Colonic mucosa (tissue), 4 donors: ENCODE data around the gene SPRED1. TPM values are rescaled to one million over a fixed set of nuclear protein-coding genes. Genes with fewer than 3 reads are reported as not detected.

Experiments used
- DNase-seq: peaks from one replicate; pipeline ENCODE4 v3.0.0-alpha.2; 2020
- H3K27ac ChIP-seq: fragments of 200-600 bp; one replicate; pipeline ENCODE4 v1.8.0; 2021
- H3K27me3 ChIP-seq: fragments of 200-600 bp; one replicate; pipeline ENCODE4 v1.8.0; 2021
- H3K36me3 ChIP-seq: fragments of 200-600 bp; one replicate; pipeline ENCODE4 v1.8.0; 2021
- H3K4me1 ChIP-seq: fragments of 200-600 bp; one replicate; pipeline ENCODE4 v1.8.0; 2021; ENCODE audit warnings: mild to moderate bottlenecking
- H3K4me3 ChIP-seq: fragments of 200-600 bp; one replicate; pipeline ENCODE4 v1.8.0; 2021
- H3K9ac ChIP-seq, 2 donors: one replicate each; pipeline ENCODE4 v1.7.0; 2013; ENCODE audit warnings: control low read depth in 2 of 2, low read depth in 2 of 2, low read length in 2 of 2
- H3K9me3 ChIP-seq: fragments of 200-600 bp; one replicate; pipeline ENCODE4 v1.8.0; 2021
- intact Hi-C: fragments of 100-400 bp; cut with DNase I; formaldehyde crosslinking; loops from one replicate; pipeline ENCODE4 v1.14.1; 2022
- total RNA-seq, 2 donors: library from RNA; stranded (reverse); fragmentation: NEBNext Ultra II Directional in 1 of 2; extraction: Animal tissue kit (Norgen Biotek cat#: 25700) in 1 of 2; gene quantifications; one replicate each; pipeline ENCODE4 v1.2.1, GENCODE V29; 2021
- TF ChIP-seq, protein P1 (sequence below): fragments of 200-600 bp; IDR thresholded peaks from one replicate; pipeline ENCODE4 v1.8.0; 2022; ENCODE audit warnings: antibody characterized with exemption, mild to moderate bottlenecking
- donor health status: healthy.
- donor health status: DM: no; HTN: no; CAD: no.
- donor health status: DM: no; HTN: no; CAD: no.

Gene SPRED1
- total RNA-seq, 2 donors from 2014 or later, result 26.8 to 28.0 TPM

DNA sequence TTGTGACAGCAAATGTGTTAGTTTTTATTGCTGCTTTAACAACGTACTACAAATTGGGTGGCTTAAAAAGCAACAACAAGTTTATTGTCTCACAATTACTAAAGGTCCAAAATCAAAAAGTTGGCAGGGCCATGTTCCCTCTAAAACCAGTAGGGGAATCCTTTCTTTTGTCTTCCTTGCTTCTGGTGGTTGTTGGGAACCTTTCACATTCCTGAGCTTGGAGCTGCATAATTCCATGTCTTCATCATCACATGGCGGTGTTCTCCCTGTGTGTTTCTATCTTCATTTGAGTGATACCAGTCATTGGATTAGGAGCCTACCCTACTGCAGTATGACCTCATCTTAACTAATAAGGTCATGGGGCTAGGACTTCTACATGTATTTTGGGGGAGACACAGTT lies 7.4 kb downstream of the SPRED1 start:
- Histone ChIP-seq H3K4me1 (no peaks in the 10 kb centered on the region), H3K36me3 (no peaks in the 10 kb centered on the region), H3K9ac (no peak overlapping the region), H3K27me3 (no peaks in the 10 kb centered on the region), H3K4me3 (no peak overlapping the region), H3K27ac (no peak overlapping the region), H3K9me3 (no peaks in the 10 kb centered on the region)
- no peak for DNase-seq
- TF ChIP-seq, protein P1, sequence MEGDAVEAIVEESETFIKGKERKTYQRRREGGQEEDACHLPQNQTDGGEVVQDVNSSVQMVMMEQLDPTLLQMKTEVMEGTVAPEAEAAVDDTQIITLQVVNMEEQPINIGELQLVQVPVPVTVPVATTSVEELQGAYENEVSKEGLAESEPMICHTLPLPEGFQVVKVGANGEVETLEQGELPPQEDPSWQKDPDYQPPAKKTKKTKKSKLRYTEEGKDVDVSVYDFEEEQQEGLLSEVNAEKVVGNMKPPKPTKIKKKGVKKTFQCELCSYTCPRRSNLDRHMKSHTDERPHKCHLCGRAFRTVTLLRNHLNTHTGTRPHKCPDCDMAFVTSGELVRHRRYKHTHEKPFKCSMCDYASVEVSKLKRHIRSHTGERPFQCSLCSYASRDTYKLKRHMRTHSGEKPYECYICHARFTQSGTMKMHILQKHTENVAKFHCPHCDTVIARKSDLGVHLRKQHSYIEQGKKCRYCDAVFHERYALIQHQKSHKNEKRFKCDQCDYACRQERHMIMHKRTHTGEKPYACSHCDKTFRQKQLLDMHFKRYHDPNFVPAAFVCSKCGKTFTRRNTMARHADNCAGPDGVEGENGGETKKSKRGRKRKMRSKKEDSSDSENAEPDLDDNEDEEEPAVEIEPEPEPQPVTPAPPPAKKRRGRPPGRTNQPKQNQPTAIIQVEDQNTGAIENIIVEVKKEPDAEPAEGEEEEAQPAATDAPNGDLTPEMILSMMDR, result no peak
- intact Hi-C loops, result no loop called here

- H3K36me3 ChIP-seq, result no peaks in the 10 kb centered on the region
- H3K4me3 ChIP-seq, result no peak overlapping the region
- H3K9ac ChIP-seq, result no peak overlapping the region
- TF ChIP-seq, protein P1, result no peak
- DNase-seq, result no peak
- H3K4me1 ChIP-seq, result no peaks in the 10 kb centered on the region
- H3K27me3 ChIP-seq, result no peaks in the 10 kb centered on the region
- H3K9me3 ChIP-seq, result no peaks in the 10 kb centered on the region
- H3K27ac ChIP-seq, result no peak overlapping the region
- intact Hi-C loops, result no loop called here
Measured at GRCh38 chr15:38263251-38263650, 10.6 kb downstream of the SPRED1 start.

- no peak for DNase-seq
- H3K9me3 ChIP-seq, result no peaks in the 10 kb centered on the region
- TF ChIP-seq, protein P1, result no peak
- H3K9ac ChIP-seq, result no peak overlapping the region
- no peaks in the 10 kb centered on the region for H3K4me1 ChIP-seq
- H3K27me3 ChIP-seq, result no peaks in the 10 kb centered on the region
- no peak overlapping the region for H3K4me3 ChIP-seq
- intact Hi-C loops, result no loop called here
- H3K27ac ChIP-seq, result no peak overlapping the region
- H3K36me3 ChIP-seq, result no peaks in the 10 kb centered on the region
Measured at GRCh38 chr15:38263996-38264395, 11.4 kb downstream of the SPRED1 start.

- Histone ChIP-seq H3K9ac (no peak overlapping the region), H3K4me3 (no peak overlapping the region), H3K27ac (no peak overlapping the region), H3K9me3 (no peaks in the 10 kb centered on the region), H3K36me3 (no peaks in the 10 kb centered on the region), H3K27me3 (no peaks in the 10 kb centered on the region), H3K4me1 (no peaks in the 10 kb centered on the region)
- intact Hi-C loops, result no loop called here
- DNase-seq, result no peak
- TF ChIP-seq, protein P1, result no peak
Measured at GRCh38 chr15:38266247-38266986, 13.8 kb downstream of the SPRED1 start.

DNA sequence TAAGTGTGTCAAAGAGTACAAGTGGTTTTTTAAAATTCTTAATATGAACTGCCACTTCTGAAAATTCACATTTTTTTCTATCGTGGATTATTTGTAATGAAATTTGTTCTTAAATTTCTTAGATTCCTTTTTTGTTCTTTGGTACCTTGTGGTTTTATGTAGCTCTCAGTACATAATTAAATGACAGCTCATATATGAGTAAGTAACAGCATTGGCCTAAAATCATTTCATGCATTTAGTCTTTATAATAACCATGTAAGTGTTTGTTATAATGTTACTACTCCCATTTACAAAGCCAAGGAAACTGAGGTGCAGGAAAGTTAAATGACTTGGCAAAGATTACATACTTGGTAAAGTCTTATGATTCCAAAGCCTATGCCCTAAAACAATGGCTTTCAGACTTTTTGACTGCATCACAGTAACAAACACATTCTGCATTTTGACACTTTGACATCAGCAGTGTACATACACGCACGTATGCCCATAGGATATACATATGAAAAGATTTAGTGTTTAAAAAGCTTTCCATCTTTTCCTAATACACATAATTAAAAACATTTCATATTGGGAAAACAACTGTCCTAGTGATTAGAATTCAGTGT lies 14.9 kb downstream of the SPRED1 start:
- Histone ChIP-seq H3K4me1 (no peaks in the 10 kb centered on the region), H3K4me3 (no peak overlapping the region), H3K36me3 (no peaks in the 10 kb centered on the region), H3K9ac (no peak overlapping the region), H3K9me3 (no peaks in the 10 kb centered on the region), H3K27me3 (no peaks in the 10 kb centered on the region), H3K27ac (no peak overlapping the region)
- DNase-seq, result no peak
- intact Hi-C loops, result no loop called here
- TF ChIP-seq, protein P1, result no peak
